Measurements from ENCODE around the gene CRMP1. TPM values are rescaled to one million over a fixed set of nuclear protein-coding genes. Genes with fewer than 3 reads are reported as not detected.

Gene CRMP1
- total and polyA plus RNA-seq, 2 of the 4 experiments (the other 2 are of a cell fraction) = 4.1 to 7.4 TPM

DNA sequence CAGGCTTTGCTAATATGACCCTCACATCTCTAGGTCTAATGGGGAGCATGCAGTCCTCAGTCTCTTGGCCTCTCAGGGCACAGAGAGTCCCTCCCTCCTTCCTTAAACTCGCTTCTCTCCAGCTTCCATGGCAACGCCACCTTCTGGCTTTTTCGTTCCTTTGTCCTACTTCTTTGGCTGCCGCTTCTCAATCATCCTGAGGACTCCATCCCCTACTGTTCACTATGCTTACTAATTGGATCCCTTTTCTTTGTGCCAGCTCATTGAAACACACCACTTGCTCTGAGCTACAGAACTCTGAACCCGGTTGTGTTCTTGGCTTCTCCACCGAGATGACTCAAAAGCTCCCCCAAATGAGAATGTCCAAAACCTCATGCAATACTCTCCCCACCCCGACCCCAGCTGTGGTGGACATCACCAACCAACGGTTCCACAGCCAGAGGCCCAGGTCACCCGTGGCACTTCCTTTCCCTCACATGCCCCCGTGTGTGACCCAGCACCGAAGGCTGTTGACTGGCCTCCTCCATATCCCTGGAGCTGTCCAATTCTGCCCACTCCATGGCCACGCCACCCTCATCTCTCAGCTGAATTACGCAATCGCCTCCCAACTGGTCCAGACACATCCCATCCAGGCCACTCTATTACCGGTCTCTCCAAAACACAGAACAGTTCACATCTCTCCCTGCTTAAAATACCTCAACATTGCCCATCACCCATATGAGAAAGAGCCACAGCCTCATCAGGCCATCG is 34.7 kb downstream of the CRMP1 start:
- TF ChIP-seq CEBPB (IDR thresholded peaks at IDR 0.05; ENCODE audit: low read depth, low read length) (peak; percentile 56), POLR2A (IDR thresholded peaks at IDR 0.05; ENCODE audit: low read depth, low read length) (no peak)
- Histone ChIP-seq H4K8ac (ENCODE audit: low read depth in 2 of 2, low read length in 2 of 2) (no peak overlapping the region), H3K36me3 (ENCODE audit: control insufficient read depth, insufficient read depth, low read length) (peaks cover 1% of the 10 kb centered on the region; the same call in 1 of the 2 replicates), H3K27me3 (ENCODE audit: control insufficient read depth, insufficient read depth, low read length) (no peaks in the 10 kb centered on the region), H2AK5ac (ENCODE audit: low read depth, low read length) (no peak overlapping the region), H4K91ac (ENCODE audit: insufficient read depth, low read depth, low read length) (no peak overlapping the region), H2BK5ac (ENCODE audit: low read depth, low read length, poor library complexity, severe bottlenecking) (no peak overlapping the region), H2BK120ac (ENCODE audit: low read depth, low read length) (no peak overlapping the region), H3K4me3 (ENCODE audit: insufficient read depth, low read depth, low read length) (no peak overlapping the region), H3K56ac (ENCODE audit: extremely low read depth, insufficient read depth, low read length) (no peak overlapping the region), H3K23ac (ENCODE audit: low read depth, low read length) (no peak overlapping the region), H3K4ac (ENCODE audit: low read depth, low read length) (no peak overlapping the region), H2AFZ (replicated peaks; ENCODE audit: low read length, poor library complexity) (no peak overlapping the region), H3K4me1 (ENCODE audit: control insufficient read depth, insufficient read depth, low read length) (peaks cover 1% of the 10 kb centered on the region; the same call in 1 of the 2 replicates), H3K9me1 (ENCODE audit: insufficient read depth, low read length) (no peaks in the 10 kb centered on the region), H2AK9ac (replicated peaks; ENCODE audit: low read depth, low read length, poor library complexity) (no peak overlapping the region), H4K20me1 (ENCODE audit: insufficient read depth, low read length) (no peaks in the 10 kb centered on the region), H3K4me2 (ENCODE audit: low read depth, low read length) (no peak overlapping the region), H3K27ac (ENCODE audit: insufficient read depth, low read length) (no peak overlapping the region), H3K9ac (ENCODE audit: low read depth, low read length) (no peak overlapping the region), H3K18ac (ENCODE audit: low read depth, low read length) (no peak overlapping the region), H3K14ac (replicated peaks; ENCODE audit: low read depth, low read length) (no peak overlapping the region), H3K79me1 (ENCODE audit: low read depth in 1 of 2, low read length in 2 of 2) (no peaks in the 10 kb centered on the region), H2BK20ac (ENCODE audit: low read depth, low read length) (no peak overlapping the region), H4K5ac (ENCODE audit: low read depth, low read length) (no peak overlapping the region), H3K9me3 (ENCODE audit: control insufficient read depth, insufficient read depth, low read length) (no peaks in the 10 kb centered on the region), H2BK15ac (ENCODE audit: low read depth, low read length) (no peak overlapping the region)
- intact Hi-C loops (cut with micrococcal nuclease) = no loop called here
- dilution Hi-C loops (cut with HindIII; ENCODE audit: low sequenced_read_pairs, unreplicated experiment) = no loop called here
- in situ Hi-C loops (cut with MboI; ENCODE audit: low sequenced_read_pairs) = no loop called here
- ChIA-PET CTCF (no interaction called here), POLR2A (ENCODE audit: unreplicated experiment) (no interaction called here)
- WGBS, 2 experiments (ENCODE audit: extremely low coverage in 2 of 2, insufficient read length in 1 of 2) = 91% methylated on average over 14 of the region's 16 CpGs; no CpG with 5 or more reads in 1 of the 2 experiments
- no peak for ATAC-seq (ENCODE audit: low read depth)
- no TSS peak for BruUV-seq (replicated peaks)
- DNase-seq = no peak
